Left ventricle myocardium inferior (tissue), 1 donor: ENCODE data around the gene SLC22A17. TPM values are rescaled to one million over a fixed set of nuclear protein-coding genes. Genes with fewer than 3 reads are reported as not detected.

ENCODE experiments used
- DNase-seq: peaks from one replicate; pipeline ENCODE4 v3.0.0-alpha.2; 2020
- H3K27ac ChIP-seq: fragments of 200-600 bp; replicated peaks from 2 replicates; pipeline ENCODE4 v1.8.0; 2021
- H3K27me3 ChIP-seq: fragments of 200-600 bp; 2 replicates; pipeline ENCODE4 v1.8.0; 2021; ENCODE audit warnings: low read depth
- H3K36me3 ChIP-seq: fragments of 200-600 bp; 2 replicates; pipeline ENCODE4 v1.8.0; 2021
- H3K4me1 ChIP-seq: fragments of 200-600 bp; 2 replicates; pipeline ENCODE4 v1.8.0; 2021
- H3K4me3 ChIP-seq: fragments of 200-600 bp; 2 replicates; pipeline ENCODE4 v1.8.0; 2021; ENCODE audit warnings: mild to moderate bottlenecking, moderate library complexity
- H3K9me3 ChIP-seq: fragments of 200-600 bp; replicated peaks from 2 replicates; pipeline ENCODE4 v1.8.0; 2021
- intact Hi-C: fragments of 100-400 bp; cut with micrococcal nuclease; formaldehyde crosslinking; loops from one replicate; pipeline ENCODE4 v1.11.0; 2022
- total RNA-seq: library from RNA; stranded (reverse); fragmentation: NEBNext Ultra II Directional; extraction: Animal tissue kit (Norgen Biotek cat#: 25700); gene quantifications from one replicate; pipeline ENCODE4 v1.2.1, GENCODE V29; 2021
- TF ChIP-seq, protein P1 (sequence below): fragments of 200-600 bp; IDR thresholded peaks from 2 replicates; pipeline ENCODE4 v1.8.0; 2021; ENCODE audit warnings: antibody characterized with exemption, mild to moderate bottlenecking, borderline replicate concordance
- donor health status: DM: no; HTN: yes; CAD: no; lungs with severe emphysema.

SLC22A17 gene
- total RNA-seq, 1 donor from 2014 or later: 9.7 TPM

GRCh38 chr14:23307687-23308644 lies 44.7 kb downstream of the SLC22A17 start:
- Histone ChIP-seq H3K36me3 (peaks cover 30% of the 10 kb centered on the region), H3K4me3 (peak overlapping the region; percentile 81), H3K4me1 (peaks cover 41% of the 10 kb centered on the region), H3K27ac (no peak overlapping the region), H3K27me3 (no peaks in the 10 kb centered on the region), H3K9me3 (no peaks in the 10 kb centered on the region)
- intact Hi-C loops: no loop called here
- no peak for DNase-seq
- TF ChIP-seq, protein P1, sequence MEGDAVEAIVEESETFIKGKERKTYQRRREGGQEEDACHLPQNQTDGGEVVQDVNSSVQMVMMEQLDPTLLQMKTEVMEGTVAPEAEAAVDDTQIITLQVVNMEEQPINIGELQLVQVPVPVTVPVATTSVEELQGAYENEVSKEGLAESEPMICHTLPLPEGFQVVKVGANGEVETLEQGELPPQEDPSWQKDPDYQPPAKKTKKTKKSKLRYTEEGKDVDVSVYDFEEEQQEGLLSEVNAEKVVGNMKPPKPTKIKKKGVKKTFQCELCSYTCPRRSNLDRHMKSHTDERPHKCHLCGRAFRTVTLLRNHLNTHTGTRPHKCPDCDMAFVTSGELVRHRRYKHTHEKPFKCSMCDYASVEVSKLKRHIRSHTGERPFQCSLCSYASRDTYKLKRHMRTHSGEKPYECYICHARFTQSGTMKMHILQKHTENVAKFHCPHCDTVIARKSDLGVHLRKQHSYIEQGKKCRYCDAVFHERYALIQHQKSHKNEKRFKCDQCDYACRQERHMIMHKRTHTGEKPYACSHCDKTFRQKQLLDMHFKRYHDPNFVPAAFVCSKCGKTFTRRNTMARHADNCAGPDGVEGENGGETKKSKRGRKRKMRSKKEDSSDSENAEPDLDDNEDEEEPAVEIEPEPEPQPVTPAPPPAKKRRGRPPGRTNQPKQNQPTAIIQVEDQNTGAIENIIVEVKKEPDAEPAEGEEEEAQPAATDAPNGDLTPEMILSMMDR: no peak

- Histone ChIP-seq H3K4me1 (peaks cover 49% of the 10 kb centered on the region), H3K4me3 (peak overlapping the region; percentile 81), H3K9me3 (no peaks in the 10 kb centered on the region), H3K36me3 (peaks cover 30% of the 10 kb centered on the region), H3K27ac (peak overlapping the region; percentile 94), H3K27me3 (no peaks in the 10 kb centered on the region)
- TF ChIP-seq, protein P1: no peak
- DNase-seq: no peak
- intact Hi-C loops: no loop called here
These were observed 45.5 kb downstream of the SLC22A17 start for GRCh38 chr14:23307146-23307530.

GRCh38 chr14:23306412-23307145 lies 46.1 kb downstream of the SLC22A17 start, which contains the start of gene BCL2L2:
Gene BCL2L2 (plus strand): TSS chr14:23306833. CDS start chr14:23307768, 935 bp downstream.
- DNase-seq: peak; percentile 95
- Histone ChIP-seq H3K4me3 (peak within 1 kb of the TSS; percentile 81), H3K27ac (peak within 1 kb of the TSS; percentile 94), H3K27me3 (no peaks in the 10 kb centered on the region), H3K9me3 (no peaks in the 10 kb centered on the region), H3K4me1 (peaks cover 52% of the 10 kb centered on the region), H3K36me3 (peaks cover 30% of the 10 kb centered on the region)
- TF ChIP-seq, protein P1: no peak
- intact Hi-C loops: no loop called here

DNA sequence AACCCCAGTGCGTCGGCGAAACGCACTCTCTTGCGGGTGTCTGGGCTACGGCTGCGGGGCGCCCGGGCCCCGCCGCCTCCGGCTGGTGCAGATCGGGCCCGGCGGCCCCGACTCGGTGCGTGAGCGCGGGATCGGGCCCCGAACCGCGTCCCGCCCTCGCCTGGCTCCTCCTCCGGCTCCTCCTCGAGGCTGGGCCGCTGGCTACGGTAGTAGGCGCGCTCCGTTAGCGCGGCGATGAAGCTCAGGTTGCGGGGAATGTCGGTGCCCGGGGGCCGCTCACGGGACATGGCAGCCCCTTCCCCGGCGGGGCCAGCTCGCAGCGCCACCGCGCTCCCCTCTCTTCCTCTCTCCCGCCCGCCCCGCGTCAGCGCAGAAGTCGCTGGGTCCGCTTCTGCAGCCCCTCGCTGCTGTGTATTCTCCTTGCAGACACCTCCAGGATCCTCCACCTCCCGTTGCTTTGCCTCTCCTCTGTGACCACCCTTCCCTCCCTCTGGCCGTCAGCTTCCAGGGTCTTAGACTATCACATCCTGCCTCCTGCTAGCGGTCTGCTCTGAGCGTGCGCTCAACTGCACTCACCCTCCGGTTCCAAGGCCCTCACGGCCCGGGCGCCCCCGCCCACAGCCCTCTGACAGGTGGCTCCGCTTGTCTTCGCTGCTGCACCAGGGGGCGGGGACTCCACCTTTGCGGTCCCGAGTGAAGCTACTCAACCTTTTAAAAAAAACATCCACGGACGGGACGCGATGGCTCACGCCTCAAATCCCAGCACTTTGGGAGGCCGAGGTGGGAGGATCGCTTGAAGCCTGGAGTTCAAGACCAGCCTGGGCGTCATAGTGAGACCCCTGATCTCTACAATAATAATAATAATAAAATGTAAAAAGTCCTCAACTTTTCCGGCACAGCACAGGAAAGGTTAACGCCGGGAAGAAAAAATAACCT lies 50.1 kb downstream of the SLC22A17 start, which contains the start of gene PPP1R3E:
PPP1R3E (minus strand) TSS at position 570 of the 936 bp plus-strand sequence; CDS start at position 287, 283 bp downstream.
- H3K9me3 ChIP-seq: no peaks in the 10 kb centered on the region
- peak; percentile 69 for DNase-seq
- H3K4me3 ChIP-seq: peak within 1 kb of the TSS; percentile 86
- peaks cover 10% of the 10 kb centered on the region for H3K36me3 ChIP-seq
- H3K27ac ChIP-seq: peak within 1 kb of the TSS; percentile 99
- intact Hi-C loops: no loop called here
- no peaks in the 10 kb centered on the region for H3K27me3 ChIP-seq
- peaks cover 67% of the 10 kb centered on the region for H3K4me1 ChIP-seq
- TF ChIP-seq, protein P1: no peak

DNA sequence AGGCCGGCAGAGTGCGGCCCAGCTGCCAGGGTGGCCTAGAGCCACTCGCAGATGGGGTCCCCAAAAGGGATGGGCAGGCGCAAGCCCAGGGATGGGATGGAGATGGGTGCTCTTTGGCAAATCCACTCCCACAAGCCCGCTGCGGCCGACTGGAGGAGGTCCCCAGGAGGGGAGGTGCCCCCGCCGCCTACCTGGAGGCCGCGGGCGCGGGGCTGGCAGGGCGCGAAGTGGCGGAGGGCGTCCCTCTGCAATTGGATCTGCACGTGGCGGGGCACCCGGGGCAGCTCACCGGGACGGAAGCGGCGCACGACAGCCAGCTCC lies 50.8 kb downstream of the SLC22A17 start:
- no peak for DNase-seq
- intact Hi-C loops: no loop called here
- TF ChIP-seq, protein P1: no peak
- H3K27ac ChIP-seq: peak overlapping the region; percentile 99
- no peaks in the 10 kb centered on the region for H3K9me3 ChIP-seq
- H3K27me3 ChIP-seq: no peaks in the 10 kb centered on the region
- peak overlapping the region; percentile 86 for H3K4me3 ChIP-seq
- H3K36me3 ChIP-seq: peaks cover 12% of the 10 kb centered on the region
- peaks cover 65% of the 10 kb centered on the region for H3K4me1 ChIP-seq
